WTC11 (cell line): ENCODE measurements around the gene RNF11. TPM values are rescaled to one million over a fixed set of nuclear protein-coding genes. Genes with fewer than 3 reads are reported as not detected.

Experiments
- ATAC-seq: fragments of 200-7000 bp; cut with Tn5 transposase; 2 replicates; pipeline ENCODE4 v1.10.0; 2021; ENCODE audit warnings: mild to moderate bottlenecking, moderate library complexity
- Bru-seq: library from RNA; stranded (reverse); fragments of 400-500 nt; gene quantifications from one replicate; lab custom pipeline; 2021; lab: Mats Ljungman, UMichigan
- CTCF ChIA-PET: fragments of 300-600 bp; sonication (Branson Sonifier 250); formaldehyde crosslinking; loops from one replicate; lab custom pipeline; 2021; ENCODE audit warnings: antibody characterized with exemption; lab: Charles Lee
- POLR2A ChIA-PET: fragments of 350-600 bp; sonication (Branson Sonifier 250); formaldehyde crosslinking; loops from one replicate; lab custom pipeline; 2021; ENCODE audit warnings: antibody characterized with exemption; lab: Charles Lee
- DNase-seq: peaks from one replicate; pipeline ENCODE4 v3.0.0; 2021; ENCODE audit warnings: low spot score
- H3K27ac Mint-ChIP-seq: 2 replicates; pipeline ENCODE4 v1.8.0; 2021; ENCODE audit warnings: mixed read lengths
- H3K27me3 Mint-ChIP-seq: 2 replicates; pipeline ENCODE4 v1.8.0; 2021; ENCODE audit warnings: low read depth, mild to moderate bottlenecking, moderate library complexity, mixed read lengths
- H3K36me3 Mint-ChIP-seq: 2 replicates; pipeline ENCODE4 v1.8.0; 2021; ENCODE audit warnings: mixed read lengths
- H3K4me1 Mint-ChIP-seq: 2 replicates; pipeline ENCODE4 v1.8.0; 2022; ENCODE audit warnings: mixed read lengths
- H3K4me3 Mint-ChIP-seq: 2 replicates; pipeline ENCODE4 v1.8.0; 2021; ENCODE audit warnings: mild to moderate bottlenecking, moderate library complexity, mixed read lengths
- H3K9me3 Mint-ChIP-seq: 2 replicates; pipeline ENCODE4 v1.8.0; 2021; ENCODE audit warnings: mixed read lengths
- AFF4 ChIP-seq: sonication (generic); formaldehyde crosslinking; IDR thresholded peaks from 2 replicates; pipeline ENCODE4 v1.8.1; 2023; ENCODE audit warnings: mild to moderate bottlenecking, missing genetic modification reagents, borderline replicate concordance
- AR ChIP-seq: fragments of 250-450 bp; sonication (Bioruptor Pico); IDR thresholded peaks from 2 replicates; pipeline ENCODE4 v1.9.0; 2021; ENCODE audit warnings: mild to moderate bottlenecking
- ATF1 ChIP-seq: sonication (generic); formaldehyde crosslinking; IDR thresholded peaks from 2 replicates; pipeline ENCODE4 v1.8.1; 2023; ENCODE audit warnings: mild to moderate bottlenecking, moderate library complexity, missing genetic modification reagents
- CREB1 ChIP-seq: sonication (generic); formaldehyde crosslinking; IDR thresholded peaks from 2 replicates; pipeline ENCODE4 v1.8.0; 2023; ENCODE audit warnings: mild to moderate bottlenecking, missing genetic modification reagents
- FOXJ3 ChIP-seq: sonication (generic); formaldehyde crosslinking; IDR thresholded peaks from 2 replicates; pipeline ENCODE4 v1.9.0; 2021; ENCODE audit warnings: missing genetic modification reagents, mild to moderate bottlenecking, borderline replicate concordance
- FOXK1 ChIP-seq: sonication (generic); formaldehyde crosslinking; IDR thresholded peaks from 2 replicates; pipeline ENCODE4 v1.8.0; 2022; ENCODE audit warnings: mild to moderate bottlenecking, moderate library complexity, missing genetic modification reagents
- FOXP1 ChIP-seq: sonication (generic); formaldehyde crosslinking; IDR thresholded peaks from 2 replicates; pipeline ENCODE4 v1.8.0; 2022; ENCODE audit warnings: missing genetic modification reagents, mild to moderate bottlenecking, moderate library complexity, borderline replicate concordance
- FOXP4 ChIP-seq: sonication (generic); formaldehyde crosslinking; IDR thresholded peaks from 2 replicates; pipeline ENCODE4 v1.8.0; 2022; ENCODE audit warnings: mild to moderate bottlenecking, missing genetic modification reagents
- GTF2I ChIP-seq: fragments of 250-450 bp; sonication (Bioruptor Pico); conservative IDR thresholded peaks from 2 replicates; pipeline ENCODE4 v1.4.0; 2021; ENCODE audit warnings: mild to moderate bottlenecking
- HMGXB4 ChIP-seq: sonication (generic); formaldehyde crosslinking; IDR thresholded peaks from 2 replicates; pipeline ENCODE4 v1.8.1; 2023; ENCODE audit warnings: mild to moderate bottlenecking, moderate library complexity, missing genetic modification reagents
- NFE2L1 ChIP-seq: sonication (generic); formaldehyde crosslinking; IDR thresholded peaks from 2 replicates; pipeline ENCODE4 v1.8.1; 2023; ENCODE audit warnings: missing genetic modification reagents
- RORB ChIP-seq: fragments of 250-450 bp; sonication (Bioruptor Pico); IDR thresholded peaks from 2 replicates; pipeline ENCODE4 v1.9.0; 2021; ENCODE audit warnings: mild to moderate bottlenecking
- TCF7 ChIP-seq: sonication (generic); formaldehyde crosslinking; IDR thresholded peaks from 2 replicates; pipeline ENCODE4 v1.8.0; 2022; ENCODE audit warnings: mild to moderate bottlenecking, low read depth, missing genetic modification reagents, moderate library complexity
- TEAD1 ChIP-seq: sonication (generic); formaldehyde crosslinking; IDR thresholded peaks from 2 replicates; pipeline ENCODE4 v1.8.0; 2022; ENCODE audit warnings: mild to moderate bottlenecking, missing genetic modification reagents
- USF1 ChIP-seq: sonication (generic); formaldehyde crosslinking; IDR thresholded peaks from 2 replicates; pipeline ENCODE4 v1.8.0; 2022; ENCODE audit warnings: mild to moderate bottlenecking, missing genetic modification reagents
- USF2 ChIP-seq: sonication (generic); formaldehyde crosslinking; IDR thresholded peaks from 2 replicates; pipeline ENCODE4 v1.8.1; 2023; ENCODE audit warnings: mild to moderate bottlenecking, missing genetic modification reagents, moderate library complexity
- ZNF138 ChIP-seq: sonication (generic); formaldehyde crosslinking; conservative IDR thresholded peaks from 2 replicates; pipeline ENCODE4 v1.8.1; 2022; ENCODE audit warnings: mild to moderate bottlenecking, moderate library complexity, missing genetic modification reagents
- ZNF317 ChIP-seq: sonication (generic); formaldehyde crosslinking; IDR thresholded peaks from 2 replicates; pipeline ENCODE4 v1.8.1; 2023; ENCODE audit warnings: low read depth, mild to moderate bottlenecking, moderate library complexity, missing genetic modification reagents, borderline replicate concordance
- ZNF416 ChIP-seq: fragments of 250-450 bp; sonication (Bioruptor Pico); IDR thresholded peaks from 2 replicates; pipeline ENCODE4 v1.9.0; 2021; ENCODE audit warnings: mild to moderate bottlenecking, inconsistent platforms
- ZNF512 ChIP-seq: sonication (generic); formaldehyde crosslinking; IDR thresholded peaks from 2 replicates; pipeline ENCODE4 v1.8.1; 2022; ENCODE audit warnings: missing genetic modification reagents, borderline replicate concordance
- ZNF671 ChIP-seq: fragments of 250-450 bp; sonication (Bioruptor Pico); IDR thresholded peaks from 2 replicates; pipeline ENCODE4 v1.8.0; 2021; ENCODE audit warnings: mild to moderate bottlenecking
- long read RNA-seq, 3 experiments: library from RNA in 1 of 3; library from capped mRNA in 1 of 3; library from polyadenylated mRNA in 1 of 3; unstranded in 2 of 3; stranded (forward) in 1 of 3; transcript quantifications; one replicate each; pipeline ENCODE4 v2.0.0, GENCODE V29; 2021
- total RNA-seq: library from RNA; stranded (reverse); gene quantifications from 3 replicates; pipeline ENCODE4 v1.2.3, GENCODE V29; 2021

RNF11 gene
- 45.5 to 50.8 TPM (median 46.1 TPM) in 3 replicates for total RNA-seq
- percentile 80 among the genes with signal in this experiment for Bru-seq, nascent RNA
- long read RNA-seq, experiment 1, transcript RNF11-201 (3 exons, 3,084 nt): major isoform, 351 of 384 reads
- long read RNA-seq, experiment 1, transcript RNF11-202 (2 exons, 594 nt): minor isoform, 5 of 384 reads
- long read RNA-seq, experiment 1, partial matches to known transcripts: 20 of 384 reads
- long read RNA-seq, experiment 1, other reads (novel, unspliced or antisense): 8 of 384 reads
- long read RNA-seq, experiment 2, transcript RNF11-201 (3 exons, 3,084 nt): major isoform, 50 of 97 reads
- long read RNA-seq, experiment 2, partial matches to known transcripts: 0 of 97 reads
- long read RNA-seq, experiment 2, other reads (novel, unspliced or antisense): 44 of 97 reads
- long read RNA-seq, experiment 3, partial matches to known transcripts: 0 of 4 reads
- long read RNA-seq, experiment 3, other reads (novel, unspliced or antisense): 4 of 4 reads

- peaks cover 22% of the 10 kb centered on the region for H3K4me1 Mint-ChIP-seq
- ChIA-PET CTCF (interaction anchor here (0.6 to 1.5 kb wide), 4 partner anchors 20 to 968 kb away, joined by 3 to 6 read pairs (median 4); partner anchors contain the start of gene FAF1), POLR2A (interaction anchor here (1.0 kb wide), 1 partner anchor 11 kb away, joined by 3 read pairs; no protein-coding TSS in a partner anchor)
- peak within 1 kb of the TSS; percentile 88 for H3K4me3 Mint-ChIP-seq
- H3K27me3 Mint-ChIP-seq: peaks cover 12% of the 10 kb centered on the region
- ATAC-seq (peak; percentile 94), DNase-seq (peak; percentile 85)
- no peaks in the 10 kb centered on the region for H3K36me3 Mint-ChIP-seq
- H3K27ac Mint-ChIP-seq: peak within 1 kb of the TSS; percentile 94
- H3K9me3 Mint-ChIP-seq: no peaks in the 10 kb centered on the region
- no peak for TF ChIP-seq ZNF671 (CRISPR knock-in tag)
- TF ChIP-seq AFF4 (CRISPR knock-in tag): no peak
- no peak for TF ChIP-seq RORB (CRISPR knock-in tag)
- TF ChIP-seq TCF7 (CRISPR knock-in tag): no peak
- TF ChIP-seq GTF2I (CRISPR knock-in tag): no peak
- TF ChIP-seq TEAD1: peak; percentile 55; the same call in 1 of the 2 replicates
- TF ChIP-seq FOXJ3 (CRISPR knock-in tag): no peak
- no peak for TF ChIP-seq ATF1
- no peak for TF ChIP-seq FOXP4 (CRISPR knock-in tag)
- TF ChIP-seq NFE2L1 (CRISPR knock-in tag): no peak
- TF ChIP-seq USF2 (CRISPR knock-in tag): no peak
- TF ChIP-seq ZNF416: no peak
- TF ChIP-seq USF1: no peak
- TF ChIP-seq AR (CRISPR knock-in tag): no peak
- no peak for TF ChIP-seq ZNF138 (CRISPR knock-in tag)
- TF ChIP-seq FOXP1 (CRISPR knock-in tag): peak; percentile 34; the same call in 1 of the 2 replicates
- peak; percentile 74; the same call in 1 of the 2 replicates for TF ChIP-seq HMGXB4 (CRISPR knock-in tag)
- no peak for TF ChIP-seq ZNF512 (CRISPR knock-in tag)
- peak; percentile 71 for TF ChIP-seq FOXK1
- no peak for TF ChIP-seq ZNF317
- TF ChIP-seq CREB1 (CRISPR knock-in tag): no peak
These were observed at the start of gene RNF11 for GRCh38 chr1:51235673-51236530. TSS of gene RNF11 (plus strand) at chr1:51236273. CDS start at chr1:51236757, 484 bp downstream.
